GM12872 (cell line): ENCODE results near the gene SLFN12L.

Source experiments
- TF ChIP-seq, protein P1 (sequence below): IDR thresholded peaks from 3 replicates; pipeline ENCODE4 v1.5.1; 2011; ENCODE audit warnings: low read depth, mild to moderate bottlenecking, low read length, moderate library complexity; ENCODE audit not compliant: insufficient read depth

SLFN12L gene

DNA sequence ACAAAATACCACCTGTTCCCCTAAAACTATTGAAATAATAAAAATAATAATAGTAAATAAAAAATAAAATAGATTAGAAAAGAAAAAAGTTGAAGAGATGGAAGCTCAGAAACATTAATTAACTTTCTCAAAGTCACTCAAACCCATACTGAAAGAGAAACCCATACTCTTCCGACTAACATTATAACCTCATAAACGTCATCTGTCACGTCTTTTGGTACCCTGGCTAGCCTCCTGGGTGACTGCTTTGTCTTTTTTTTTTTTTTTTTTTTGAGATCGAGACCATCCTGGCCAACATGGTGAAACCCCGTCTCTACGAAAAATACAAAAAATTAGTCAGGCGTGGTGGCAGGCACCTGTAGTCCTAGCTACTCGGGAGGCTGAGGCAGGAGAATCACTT, 7.6 kb downstream of the SLFN12L start:
- TF ChIP-seq, protein P1, sequence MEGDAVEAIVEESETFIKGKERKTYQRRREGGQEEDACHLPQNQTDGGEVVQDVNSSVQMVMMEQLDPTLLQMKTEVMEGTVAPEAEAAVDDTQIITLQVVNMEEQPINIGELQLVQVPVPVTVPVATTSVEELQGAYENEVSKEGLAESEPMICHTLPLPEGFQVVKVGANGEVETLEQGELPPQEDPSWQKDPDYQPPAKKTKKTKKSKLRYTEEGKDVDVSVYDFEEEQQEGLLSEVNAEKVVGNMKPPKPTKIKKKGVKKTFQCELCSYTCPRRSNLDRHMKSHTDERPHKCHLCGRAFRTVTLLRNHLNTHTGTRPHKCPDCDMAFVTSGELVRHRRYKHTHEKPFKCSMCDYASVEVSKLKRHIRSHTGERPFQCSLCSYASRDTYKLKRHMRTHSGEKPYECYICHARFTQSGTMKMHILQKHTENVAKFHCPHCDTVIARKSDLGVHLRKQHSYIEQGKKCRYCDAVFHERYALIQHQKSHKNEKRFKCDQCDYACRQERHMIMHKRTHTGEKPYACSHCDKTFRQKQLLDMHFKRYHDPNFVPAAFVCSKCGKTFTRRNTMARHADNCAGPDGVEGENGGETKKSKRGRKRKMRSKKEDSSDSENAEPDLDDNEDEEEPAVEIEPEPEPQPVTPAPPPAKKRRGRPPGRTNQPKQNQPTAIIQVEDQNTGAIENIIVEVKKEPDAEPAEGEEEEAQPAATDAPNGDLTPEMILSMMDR: no peak

DNA sequence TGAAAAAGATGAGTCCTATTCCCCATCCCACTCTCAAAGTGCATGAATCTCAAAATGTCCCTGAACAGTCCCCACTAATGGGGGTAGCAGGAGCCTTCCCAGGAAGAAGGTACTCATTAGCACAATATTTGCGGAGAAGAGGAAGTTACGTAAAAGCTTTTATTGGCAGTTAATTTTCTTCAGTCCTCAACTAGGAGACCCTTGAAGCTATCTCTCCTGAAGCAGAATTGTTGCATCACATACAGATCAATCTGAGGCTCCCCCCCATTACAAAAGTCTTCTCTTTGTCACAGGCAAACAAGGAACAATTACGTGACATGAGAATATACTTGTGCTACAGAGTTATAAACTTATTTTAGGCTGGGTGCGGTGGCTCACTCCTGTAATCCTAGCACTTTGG, 14.2 kb downstream of the SLFN12L start:
- TF ChIP-seq, protein P1: no peak

DNA sequence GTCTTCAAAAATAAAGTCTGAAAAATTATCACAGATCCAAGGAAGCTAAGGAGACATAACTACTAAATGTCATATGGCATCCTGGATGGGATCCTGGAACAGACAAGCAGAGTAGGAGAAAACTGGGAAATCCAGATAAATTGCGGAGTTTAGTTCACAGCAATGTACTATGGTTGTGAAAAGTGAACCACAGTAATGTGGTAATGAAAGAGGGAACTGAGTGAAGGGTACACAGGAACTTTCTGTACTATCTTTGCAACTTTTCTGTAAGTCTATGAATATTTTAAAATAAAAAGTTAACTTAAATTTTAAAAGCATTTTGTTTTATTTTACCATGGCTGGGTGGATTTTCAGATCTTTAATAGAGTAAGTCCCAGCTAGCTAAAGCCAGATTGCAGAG, 16.3 kb downstream of the SLFN12L start:
- TF ChIP-seq, protein P1: no peak

DNA sequence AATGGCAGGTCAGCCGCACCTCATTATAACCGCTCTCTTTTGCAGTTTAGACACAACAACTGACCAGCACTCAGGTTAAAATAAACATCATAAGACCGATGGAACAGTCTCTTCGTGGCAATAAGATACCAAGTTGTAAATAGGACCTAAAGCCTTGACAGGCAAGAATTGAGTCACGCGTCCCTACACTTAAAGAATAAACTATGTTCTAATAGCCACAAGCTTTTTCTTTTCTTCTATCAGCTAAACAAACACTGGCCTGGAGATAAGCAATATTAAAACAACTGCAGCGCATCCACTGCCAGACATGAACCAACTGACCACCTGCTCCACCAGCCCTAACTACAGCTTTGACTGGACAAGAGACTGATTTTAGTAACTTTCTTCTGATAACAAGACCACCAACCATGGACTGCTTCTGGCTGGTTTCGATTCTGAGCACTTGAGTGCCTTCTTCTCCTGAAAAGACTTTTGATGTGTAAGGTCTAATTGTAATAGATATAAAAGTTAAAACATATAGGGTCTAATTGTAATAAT, 17.5 kb downstream of the SLFN12L start:
- TF ChIP-seq, protein P1: no peak

DNA sequence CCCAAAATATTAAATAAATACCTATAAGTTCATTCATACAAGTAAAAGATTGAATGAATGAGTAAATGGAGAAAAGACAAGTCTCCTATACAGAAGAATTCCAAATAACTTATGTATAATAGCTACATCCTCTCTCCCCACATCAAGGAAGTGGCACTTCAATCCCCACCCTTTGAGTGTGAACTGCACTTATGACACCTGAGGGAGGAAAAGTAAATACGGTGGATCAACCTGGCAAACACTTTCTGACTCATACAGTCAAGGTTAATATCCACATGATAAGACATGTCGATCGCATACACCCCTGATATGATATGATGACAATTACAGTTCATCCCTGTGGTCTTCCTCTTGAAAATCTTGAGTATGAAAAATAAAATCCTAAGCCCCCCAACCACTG, 18.0 kb downstream of the SLFN12L start:
- TF ChIP-seq, protein P1: no peak

DNA sequence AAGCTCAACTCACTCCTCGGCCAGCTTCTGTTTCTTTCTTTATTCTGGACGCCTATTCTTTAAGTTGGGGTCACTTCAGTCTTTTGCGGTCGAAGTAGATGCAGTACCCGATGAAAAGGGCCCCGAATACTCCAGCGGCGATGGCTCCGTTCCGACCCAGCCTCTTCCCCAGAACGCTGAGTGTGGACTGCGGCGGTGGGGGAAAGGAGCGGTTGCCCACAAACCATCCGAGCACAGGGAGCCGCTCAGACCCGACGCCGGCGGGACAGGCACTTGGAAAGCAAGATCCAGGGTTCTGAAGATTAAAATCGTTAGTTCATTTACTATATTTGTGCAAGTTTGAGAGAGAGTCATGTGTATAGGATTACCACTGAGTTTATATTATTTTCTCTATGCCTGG, 22.5 kb downstream of the SLFN12L start:
- TF ChIP-seq, protein P1: no peak

DNA sequence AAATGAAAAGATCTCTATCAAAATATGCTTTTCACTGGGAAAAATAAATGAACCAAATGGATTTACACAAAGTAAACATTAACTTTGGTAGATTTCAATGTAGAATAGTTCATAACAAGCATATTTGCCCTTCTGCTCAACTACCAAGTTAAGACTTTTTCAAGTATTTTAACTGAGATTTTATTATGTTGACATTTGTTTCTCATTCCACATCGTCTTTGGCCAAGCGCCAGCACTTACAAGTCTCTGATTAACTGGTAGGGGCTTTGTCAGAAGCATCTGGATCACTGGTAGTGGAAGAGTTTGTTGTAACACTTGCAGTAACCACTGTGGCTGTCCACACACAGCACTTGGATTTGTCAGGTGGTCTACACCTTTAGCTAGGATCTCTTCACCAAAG, 22.9 kb downstream of the SLFN12L start:
- TF ChIP-seq, protein P1: no peak
